Panc1 (cell line): ENCODE measurements around the gene ADD2. TPM values are rescaled to one million over a fixed set of nuclear protein-coding genes. Genes with fewer than 3 reads are reported as not detected.

ENCODE experiments used
- ATAC-seq: fragments of 200-7000 bp; cut with Tn5 transposase; 2 replicates; pipeline ENCODE4 v1.9.1; 2020; ENCODE audit warnings: mild to moderate bottlenecking, moderate library complexity
- BruUV-seq: library from RNA; stranded (reverse); fragments of 400-500 nt; replicated peaks from 2 replicates; lab custom pipeline; 2021; lab: Mats Ljungman, UMichigan
- CTCF ChIA-PET: fragments of 300-600 bp; sonication (Branson Sonifier 250); formaldehyde crosslinking; loops from one replicate; lab custom pipeline; 2022; ENCODE audit warnings: antibody characterized with exemption; lab: Charles Lee
- POLR2A ChIA-PET: fragments of 300-600 bp; sonication (Branson Sonifier 250); formaldehyde crosslinking; loops from one replicate; lab custom pipeline; 2022; ENCODE audit warnings: antibody characterized with exemption; lab: Charles Lee
- DNase-seq: peaks from one replicate; pipeline ENCODE4 v3.0.0-alpha.2; 2010; ENCODE audit warnings: low read depth, low spot score
- H3K27ac ChIP-seq: 2 replicates; pipeline ENCODE4 v1.5.1; 2011; ENCODE audit warnings: mild to moderate bottlenecking, low read length, inconsistent platforms
- H3K27me3 ChIP-seq: fragments of 200-500 bp; sonication (Bioruptor generic); 2 replicates; pipeline ENCODE4 v1.6.0; 2014; ENCODE audit warnings: low read length, inconsistent platforms; ENCODE audit not compliant: control insufficient read depth, insufficient read depth
- H3K36me3 ChIP-seq: fragments of 200-500 bp; sonication (Bioruptor generic); 2 replicates; pipeline ENCODE4 v1.5.1; 2014; ENCODE audit warnings: inconsistent platforms, mild to moderate bottlenecking, low read length, moderate library complexity; ENCODE audit not compliant: control insufficient read depth, insufficient read depth
- H3K4me1 ChIP-seq: 2 replicates; pipeline ENCODE4 v1.5.1; 2011; ENCODE audit warnings: inconsistent platforms, mild to moderate bottlenecking, low read length, moderate library complexity; ENCODE audit not compliant: control insufficient read depth, insufficient read depth
- H3K4me3 ChIP-seq, 2 experiments: 2 replicates each; pipeline ENCODE4 v1.5.1; 2011 to 2012; ENCODE audit warnings: low read depth in 2 of 2, low read length in 2 of 2, mild to moderate bottlenecking in 2 of 2, inconsistent platforms in 1 of 2, moderate library complexity in 1 of 2
- H3K9me3 ChIP-seq: fragments of 200-500 bp; sonication (Bioruptor generic); 2 replicates; pipeline ENCODE4 v1.5.1; 2014; ENCODE audit warnings: low read depth, mild to moderate bottlenecking, inconsistent platforms, low read length, moderate library complexity; ENCODE audit not compliant: control insufficient read depth, insufficient read depth
- CTCF ChIP-seq: fragments of 450-650 bp; IDR thresholded peaks from 2 replicates; pipeline ENCODE4 v1.5.1; 2017; ENCODE audit warnings: mild to moderate bottlenecking
- POLR2AphosphoS5 ChIP-seq: IDR thresholded peaks from 2 replicates; pipeline ENCODE4 v1.6.1; 2012; ENCODE audit warnings: mild to moderate bottlenecking, low read depth, low read length, moderate library complexity
- SIN3A ChIP-seq: IDR thresholded peaks from 2 replicates; pipeline ENCODE4 v1.6.1; 2012; ENCODE audit warnings: low read depth, mild to moderate bottlenecking, low read length, moderate library complexity, borderline replicate concordance; ENCODE audit not compliant: insufficient read depth
- TCF7L2 ChIP-seq: IDR thresholded peaks from 2 replicates; pipeline ENCODE4 v1.6.1; 2011; ENCODE audit warnings: mild to moderate bottlenecking, low read depth, low read length, inconsistent platforms
- in situ Hi-C: cut with HindIII; loops from 2 replicates; pipeline ENCODE4 v1.10.0; 2016; ENCODE audit warnings: low sequenced_read_pairs, low pct_unique_long_range_greater_than_20kb
- intact Hi-C: fragments of 100-400 bp; cut with micrococcal nuclease; formaldehyde crosslinking; loops from one replicate; pipeline ENCODE4 v1.10.0; 2022; ENCODE audit not compliant: unreplicated experiment
- total RNA-seq: library from RNA; stranded (reverse); gene quantifications from one replicate; pipeline ENCODE4 v1.2.1, GENCODE V29; 2021; ENCODE audit not compliant: unreplicated experiment
- TF ChIP-seq, protein P1 (sequence below), 2 experiments: IDR thresholded peaks; 2 replicates each; pipeline ENCODE4 v1.6.1; 2011 to 2012; ENCODE audit warnings: low read depth in 2 of 2, control low read depth in 1 of 2, low read length in 1 of 2, mild to moderate bottlenecking in 1 of 2, moderate library complexity in 1 of 2; ENCODE audit not compliant: insufficient read depth in 1 of 2

ADD2 gene
- total RNA-seq, 1 experiment from 2014 or later: 0.26 TPM

DNA sequence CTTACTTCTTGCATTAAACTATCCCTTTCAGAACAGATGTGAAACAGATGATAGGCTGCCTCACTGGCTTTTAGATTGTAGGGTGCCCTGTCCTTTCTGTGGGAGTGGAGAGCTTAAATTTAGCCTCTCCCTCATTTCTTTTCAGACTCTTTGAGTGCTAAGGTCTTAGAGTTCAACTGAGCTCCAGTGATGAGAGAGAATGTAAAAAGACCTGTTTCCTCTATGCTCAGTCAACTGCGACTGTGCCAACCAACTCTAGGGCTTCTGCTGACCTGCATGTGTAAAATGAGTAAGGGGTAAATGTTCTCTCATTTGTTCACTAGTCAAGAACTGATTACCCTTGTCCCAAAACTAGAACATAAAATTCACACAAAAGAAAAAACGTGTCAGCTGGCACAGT lies 109.5 kb downstream of the ADD2 start:
- DNase-seq: no peak
- in situ Hi-C loops: no loop called here
- CTCF ChIA-PET: interaction anchor here (0.6 kb wide), 2 partner anchors 65 to 154 kb away, joined by 6 to 7 read pairs; no protein-coding TSS in a partner anchor

DNA sequence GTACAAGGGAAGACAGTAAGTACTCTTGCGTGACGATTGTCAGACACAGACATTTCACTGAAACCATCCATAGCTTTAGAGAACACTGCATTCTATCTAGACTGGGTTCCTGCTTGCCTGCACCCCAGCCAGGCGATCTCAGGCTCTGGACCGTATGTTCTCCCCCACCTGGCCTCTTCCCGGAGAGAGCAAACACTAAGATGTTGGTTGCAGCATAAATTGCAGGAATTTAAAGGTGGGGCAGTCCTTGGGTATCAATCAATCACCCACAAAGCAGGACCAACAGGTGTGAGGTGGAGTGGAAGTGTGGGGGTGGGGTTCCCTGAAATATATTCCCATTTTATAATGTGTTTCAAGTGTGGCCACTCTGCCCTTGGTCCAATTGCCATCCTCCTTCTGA lies 110.8 kb downstream of the ADD2 start:
- TF ChIP-seq, protein P1, sequence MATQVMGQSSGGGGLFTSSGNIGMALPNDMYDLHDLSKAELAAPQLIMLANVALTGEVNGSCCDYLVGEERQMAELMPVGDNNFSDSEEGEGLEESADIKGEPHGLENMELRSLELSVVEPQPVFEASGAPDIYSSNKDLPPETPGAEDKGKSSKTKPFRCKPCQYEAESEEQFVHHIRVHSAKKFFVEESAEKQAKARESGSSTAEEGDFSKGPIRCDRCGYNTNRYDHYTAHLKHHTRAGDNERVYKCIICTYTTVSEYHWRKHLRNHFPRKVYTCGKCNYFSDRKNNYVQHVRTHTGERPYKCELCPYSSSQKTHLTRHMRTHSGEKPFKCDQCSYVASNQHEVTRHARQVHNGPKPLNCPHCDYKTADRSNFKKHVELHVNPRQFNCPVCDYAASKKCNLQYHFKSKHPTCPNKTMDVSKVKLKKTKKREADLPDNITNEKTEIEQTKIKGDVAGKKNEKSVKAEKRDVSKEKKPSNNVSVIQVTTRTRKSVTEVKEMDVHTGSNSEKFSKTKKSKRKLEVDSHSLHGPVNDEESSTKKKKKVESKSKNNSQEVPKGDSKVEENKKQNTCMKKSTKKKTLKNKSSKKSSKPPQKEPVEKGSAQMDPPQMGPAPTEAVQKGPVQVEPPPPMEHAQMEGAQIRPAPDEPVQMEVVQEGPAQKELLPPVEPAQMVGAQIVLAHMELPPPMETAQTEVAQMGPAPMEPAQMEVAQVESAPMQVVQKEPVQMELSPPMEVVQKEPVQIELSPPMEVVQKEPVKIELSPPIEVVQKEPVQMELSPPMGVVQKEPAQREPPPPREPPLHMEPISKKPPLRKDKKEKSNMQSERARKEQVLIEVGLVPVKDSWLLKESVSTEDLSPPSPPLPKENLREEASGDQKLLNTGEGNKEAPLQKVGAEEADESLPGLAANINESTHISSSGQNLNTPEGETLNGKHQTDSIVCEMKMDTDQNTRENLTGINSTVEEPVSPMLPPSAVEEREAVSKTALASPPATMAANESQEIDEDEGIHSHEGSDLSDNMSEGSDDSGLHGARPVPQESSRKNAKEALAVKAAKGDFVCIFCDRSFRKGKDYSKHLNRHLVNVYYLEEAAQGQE (IDR thresholded peaks at IDR 0.05; ENCODE audit: insufficient read depth in 1 of 2, low read depth in 2 of 2, low read length in 1 of 2): no peak
- TF ChIP-seq TCF7L2 (no peak), POLR2AphosphoS5 (no peak), SIN3A (no peak), CTCF (no peak)
- CTCF ChIA-PET: no interaction called here
- H3K27me3 ChIP-seq: peaks cover 25% of the 10 kb centered on the region

More for the DNA sequence above, 109.5 kb downstream of the ADD2 start:
- H3K9me3 ChIP-seq: no peaks in the 10 kb centered on the region
- peaks cover 21% of the 10 kb centered on the region for H3K27me3 ChIP-seq
- H3K36me3 ChIP-seq: no peaks in the 10 kb centered on the region
- no peaks in the 10 kb centered on the region for H3K4me1 ChIP-seq
- BruUV-seq: no TSS peak
- intact Hi-C loops: loop anchor here (5.0 kb wide), 1 partner anchor 199 kb away; no protein-coding TSS in a partner anchor
- ATAC-seq: no peak
- H3K4me3 ChIP-seq: no peak overlapping the region
- TF ChIP-seq, protein P1 (IDR thresholded peaks at IDR 0.05; ENCODE audit: insufficient read depth in 1 of 2, low read depth in 2 of 2, low read length in 1 of 2): no peak
- TF ChIP-seq CTCF (no peak), TCF7L2 (no peak), SIN3A (no peak), POLR2AphosphoS5 (no peak)
- POLR2A ChIA-PET: no interaction called here
- H3K27ac ChIP-seq: no peak overlapping the region

More for the DNA sequence above, 110.8 kb downstream of the ADD2 start:
- DNase-seq (no peak), ATAC-seq (no peak)
- no peaks in the 10 kb centered on the region for H3K36me3 ChIP-seq
- H3K4me1 ChIP-seq: no peaks in the 10 kb centered on the region
- no peak overlapping the region for H3K4me3 ChIP-seq
- intact Hi-C loops: loop anchor here (2.0 to 5.0 kb wide), 2 partner anchors 128 to 200 kb away; no protein-coding TSS in a partner anchor
- in situ Hi-C loops: no loop called here
- no peaks in the 10 kb centered on the region for H3K9me3 ChIP-seq
- H3K27ac ChIP-seq: no peak overlapping the region
- no TSS peak for BruUV-seq
- POLR2A ChIA-PET: no interaction called here
